ENCODE results near the gene RTN3.

GRCh38 chr11:63719987-63720386 lies 38.7 kb downstream of the RTN3 start:
- TF ChIP-seq CTCF (IDR thresholded peaks at IDR 0.05) (no peak), EZH2 (IDR thresholded peaks at IDR 0.05; ENCODE audit: borderline replicate concordance, insufficient read depth, low read depth, low read length, poor library complexity, severe bottlenecking) (no peak)

All from B cell (primary cell).